Breast epithelium (tissue), 4 donors: ENCODE measurements around the gene HES5. TPM values are rescaled to one million over a fixed set of nuclear protein-coding genes. Genes with fewer than 3 reads are reported as not detected.

Source experiments
- DNase-seq, 2 donors: peaks; one replicate each; pipeline ENCODE4 v3.0.0-alpha.2; 2019; ENCODE audit warnings: low spot score in 2 of 2
- H3K27ac ChIP-seq, 2 donors: fragments of 200-600 bp; sonication (generic) in 1 of 2; one replicate each; pipeline ENCODE4 v1.5.1; 2016 to 2019; ENCODE audit warnings: mild to moderate bottlenecking in 1 of 2
- H3K27me3 ChIP-seq, 2 donors: fragments of 200-600 bp; sonication (generic) in 1 of 2; one replicate each; pipeline versions ENCODE4 v1.5.1 to v1.6.0; 2017 to 2019; ENCODE audit warnings: control low read depth in 1 of 2, mild to moderate bottlenecking in 1 of 2
- H3K36me3 ChIP-seq: fragments of 200-600 bp; one replicate; pipeline ENCODE4 v1.5.1; 2019
- H3K4me1 ChIP-seq, 2 donors: fragments of 200-600 bp; sonication (generic); one replicate each; pipeline ENCODE4 v1.5.1; 2016 to 2019; ENCODE audit warnings: control low read depth in 1 of 2
- H3K4me3 ChIP-seq, 3 donors: fragments of 200-600 bp; sonication (generic); 1 replicate in 2 of 3; 2 replicates in 1 of 3; pipeline ENCODE4 v1.5.1; 2016 to 2019; ENCODE audit warnings: mild to moderate bottlenecking in 3 of 3, moderate library complexity in 2 of 3
- H3K9me3 ChIP-seq, 2 donors: fragments of 200-600 bp; sonication (generic) in 1 of 2; one replicate each; pipeline ENCODE4 v1.5.1; 2016 to 2019; ENCODE audit warnings: control low read depth in 1 of 2
- CTCF ChIP-seq, 3 donors: fragments of 450-650 bp; IDR thresholded peaks; one replicate each; pipeline ENCODE4 v1.5.1; 2016 to 2017; ENCODE audit warnings: antibody characterized with exemption in 3 of 3, mild to moderate bottlenecking in 3 of 3, moderate library complexity in 3 of 3
- POLR2A ChIP-seq: fragments of 450-650 bp; IDR thresholded peaks from one replicate; pipeline ENCODE4 v1.6.1; 2016; ENCODE audit warnings: antibody characterized with exemption, mild to moderate bottlenecking, moderate library complexity
- POLR2AphosphoS5 ChIP-seq, 3 donors: sonication (generic); formaldehyde crosslinking; IDR thresholded peaks; one replicate each; pipeline ENCODE4 v1.6.1; 2017; ENCODE audit warnings: antibody characterized with exemption in 3 of 3
- intact Hi-C: fragments of 100-400 bp; cut with DNase I; formaldehyde crosslinking; loops from one replicate; pipeline ENCODE4 v1.15.1; 2023; ENCODE audit warnings: low total_unique reads
- total RNA-seq, 3 donors: library from RNA; depleted of rRNA; stranded (reverse); fragments of >200 nt; gene quantifications; one replicate each; pipeline ENCODE4 v1.1.0, GENCODE V29; 2016

The HES5 gene
- total RNA-seq, 3 donors from 2014 or later = not detected

- Histone ChIP-seq H3K27ac (peak overlapping the region in 1 of 2 donors; percentile 93), H3K4me1 (peaks cover 48 to 53% of the 10 kb centered on the region in 2 donors), H3K4me3 (peak overlapping the region in 1 of 3 donors; percentile 67), H3K9me3 (no peaks in the 10 kb centered on the region), H3K27me3 (peaks cover 0 to 27% of the 10 kb centered on the region in 2 donors), H3K36me3 (no peaks in the 10 kb centered on the region)
- DNase-seq = peak in 1 of 2 donors; percentile 58
- intact Hi-C loops = no loop called here
- no peak for TF ChIP-seq POLR2AphosphoS5 (IDR thresholded peaks at IDR 0.05)
- no peak for TF ChIP-seq CTCF (IDR thresholded peaks at IDR 0.05)
- no peak for TF ChIP-seq POLR2A
Observed at GRCh38 chr1:2528016-2528415, 2.0 kb downstream of the HES5 start.

DNA sequence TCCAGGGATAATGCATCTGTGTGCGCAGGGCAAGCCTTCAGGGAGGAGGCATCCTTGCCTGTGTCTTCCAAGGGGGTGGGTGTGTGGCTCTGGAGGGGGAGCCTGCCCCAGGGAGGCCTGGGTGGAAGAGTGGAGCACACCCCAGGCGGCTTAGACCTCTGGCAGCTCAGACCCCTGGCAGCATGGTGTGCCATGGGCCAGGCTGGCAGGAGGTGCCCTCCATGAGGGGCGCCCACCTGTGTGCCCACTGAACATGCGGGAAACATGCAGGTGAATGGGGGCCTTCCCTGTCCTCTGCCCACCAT, 2.6 kb downstream of the HES5 start:
- Histone ChIP-seq H3K36me3 (no peaks in the 10 kb centered on the region), H3K9me3 (no peaks in the 10 kb centered on the region), H3K27ac (peak overlapping the region in 1 of 2 donors; percentile 93), H3K4me3 (no peak overlapping the region), H3K27me3 (peaks cover 0 to 27% of the 10 kb centered on the region in 2 donors), H3K4me1 (peaks cover 43 to 49% of the 10 kb centered on the region in 2 donors)
- intact Hi-C loops = no loop called here
- TF ChIP-seq POLR2AphosphoS5 (IDR thresholded peaks at IDR 0.05) (no peak), POLR2A (no peak), CTCF (IDR thresholded peaks at IDR 0.05) (no peak)
- no peak for DNase-seq

DNA sequence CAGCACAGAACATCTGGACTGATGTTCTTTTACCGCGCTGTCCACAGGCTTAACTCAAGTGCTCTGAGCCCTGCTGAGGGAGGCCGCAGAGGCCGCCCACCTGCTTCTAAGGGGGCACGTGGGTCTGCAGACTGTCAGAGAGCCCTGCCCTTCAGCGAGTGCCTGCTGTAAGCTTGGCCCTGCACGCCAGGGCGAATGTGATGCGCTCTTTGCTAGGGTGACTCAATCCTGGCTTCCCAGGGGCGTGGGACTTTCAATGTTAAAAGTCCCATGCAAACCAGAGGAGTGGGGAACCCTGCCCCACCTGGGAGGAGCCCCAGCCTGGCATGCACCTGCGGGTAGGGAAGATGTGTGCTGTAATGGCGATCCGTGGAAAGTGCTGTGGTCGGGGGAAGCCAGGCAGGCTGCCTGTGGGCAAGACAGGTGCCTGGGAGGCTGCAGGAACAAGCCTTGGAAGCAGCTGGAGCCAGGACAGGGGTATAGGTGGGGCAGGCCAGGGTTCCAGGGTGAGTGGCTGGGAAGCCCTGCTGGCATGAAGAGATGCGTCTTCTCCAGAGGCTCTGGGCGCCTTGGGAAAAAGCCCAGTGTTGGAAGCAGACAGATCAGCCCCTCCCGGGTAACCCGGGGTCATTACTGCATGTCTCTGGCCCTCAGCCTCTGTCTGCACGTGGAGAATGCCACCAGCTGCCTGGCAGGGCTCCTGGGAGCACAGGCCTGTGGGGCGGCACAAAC, 3.1 kb downstream of the HES5 start:
- peaks cover 0 to 24% of the 10 kb centered on the region in 2 donors for H3K27me3 ChIP-seq
- H3K27ac ChIP-seq = peak overlapping the region in 1 of 2 donors; percentile 93
- peak overlapping the region; percentile 67 to 76 (median 75) for H3K4me3 ChIP-seq
- no peak for DNase-seq
- no peaks in the 10 kb centered on the region for H3K9me3 ChIP-seq
- TF ChIP-seq POLR2A = no peak
- no peak for TF ChIP-seq POLR2AphosphoS5 (IDR thresholded peaks at IDR 0.05)
- no peak for TF ChIP-seq CTCF (IDR thresholded peaks at IDR 0.05)
- H3K36me3 ChIP-seq = no peaks in the 10 kb centered on the region
- H3K4me1 ChIP-seq = peaks cover 42 to 46% of the 10 kb centered on the region in 2 donors
- intact Hi-C loops = no loop called here

GRCh38 chr1:2525920-2526823, 3.9 kb downstream of the HES5 start, which contains the start of gene PANK4:
Gene PANK4 (minus strand): TSS chr1:2526596. CDS start chr1:2526587, 9 bp downstream.
- peak within 1 kb of the TSS; percentile 49 to 93 for H3K27ac ChIP-seq
- peaks cover 41 to 45% of the 10 kb centered on the region in 2 donors for H3K4me1 ChIP-seq
- peak; percentile 89 to 91 for DNase-seq
- intact Hi-C loops = no loop called here
- no peaks in the 10 kb centered on the region for H3K9me3 ChIP-seq
- peak within 1 kb of the TSS; percentile 67 to 76 (median 75) for H3K4me3 ChIP-seq
- peaks cover 0 to 16% of the 10 kb centered on the region in 2 donors for H3K27me3 ChIP-seq
- TF ChIP-seq POLR2AphosphoS5 (IDR thresholded peaks at IDR 0.05) (peak; percentile 14 to 51 (median 37)), POLR2A (no peak), CTCF (IDR thresholded peaks at IDR 0.05) (peak in 1 of 3 donors; percentile 18)
- H3K36me3 ChIP-seq = no peaks in the 10 kb centered on the region
